WTC11 (cell line): ENCODE data around the gene PXMP2. TPM values are rescaled to one million over a fixed set of nuclear protein-coding genes. Genes with fewer than 3 reads are reported as not detected.

ENCODE experiments used
- total RNA-seq: library from RNA; stranded (reverse); gene quantifications from 3 replicates; pipeline ENCODE4 v1.2.3, GENCODE V29; 2021

The PXMP2 gene
- total RNA-seq, 1 experiment from 2014 or later = 12.6 TPM

Other genes with a start within 250 kb of the PXMP2 start
- gene FBRSL1, start 197.4 kb upstream of the PXMP2 start, total RNA-seq = 120 to 129 TPM (median 126 TPM) in 3 replicates
- 0.24 TPM in 1 of 3 replicates, not detected in the others for gene LRCOL1, start 77.0 kb upstream of the PXMP2 start, total RNA-seq
- 1.6 to 2.6 TPM (median 2.1 TPM) in 3 replicates for gene P2RX2, start 68.8 kb upstream of the PXMP2 start, total RNA-seq
- 120 to 144 TPM (median 126 TPM) in 3 replicates for gene POLE, start 245 bp upstream of the PXMP2 start, total RNA-seq
- 76.8 to 89.7 TPM (median 81.0 TPM) in 3 replicates for gene PGAM5, start 23.3 kb downstream of the PXMP2 start, total RNA-seq
- gene ANKLE2, start 74.2 kb downstream of the PXMP2 start, total RNA-seq = 50.3 to 63.8 TPM (median 50.6 TPM) in 3 replicates
- 36.8 to 47.8 TPM (median 39.6 TPM) in 3 replicates for gene GOLGA3, start 141.3 kb downstream of the PXMP2 start, total RNA-seq
- 50.2 to 58.7 TPM (median 53.9 TPM) in 3 replicates for gene CHFR, start 200.0 kb downstream of the PXMP2 start, total RNA-seq